Hepatocyte (in vitro differentiated cells): Measurements from ENCODE around the gene AIRE. TPM values are rescaled to one million over a fixed set of nuclear protein-coding genes. Genes with fewer than 3 reads are reported as not detected.

Experiments used
- DNase-seq: peaks from one replicate; pipeline ENCODE4 v3.0.0-alpha.2; 2016; ENCODE audit warnings: low spot score
- H2AFZ ChIP-seq: fragments of 200-600 bp; sonication (generic); 2 replicates; pipeline ENCODE4 v1.6.0; 2016; ENCODE audit warnings: antibody characterized with exemption, mild to moderate bottlenecking
- H3K27ac ChIP-seq: fragments of 200-600 bp; sonication (generic); 2 replicates; pipeline ENCODE4 v1.5.1; 2016; ENCODE audit warnings: mild to moderate bottlenecking
- H3K27me3 ChIP-seq: fragments of 200-600 bp; sonication (generic); 2 replicates; pipeline ENCODE4 v1.6.1; 2016
- H3K36me3 ChIP-seq: fragments of 200-600 bp; sonication (generic); replicated peaks from 2 replicates; pipeline ENCODE4 v1.5.1; 2016; ENCODE audit warnings: low read depth; ENCODE audit not compliant: insufficient read depth
- H3K4me1 ChIP-seq: fragments of 200-600 bp; sonication (generic); 2 replicates; pipeline ENCODE4 v1.5.1; 2016; ENCODE audit warnings: mild to moderate bottlenecking, moderate library complexity; ENCODE audit not compliant: insufficient read depth
- H3K4me2 ChIP-seq: fragments of 200-600 bp; sonication (generic); 2 replicates; pipeline ENCODE4 v1.6.0; 2016
- H3K4me3 ChIP-seq: fragments of 200-600 bp; sonication (generic); 2 replicates; pipeline ENCODE4 v1.5.1; 2016; ENCODE audit warnings: mild to moderate bottlenecking
- H3K79me2 ChIP-seq: fragments of 200-600 bp; sonication (generic); 2 replicates; pipeline ENCODE4 v1.6.0; 2017; ENCODE audit warnings: mild to moderate bottlenecking
- H3K9me2 ChIP-seq: fragments of 200-600 bp; sonication (generic); replicated peaks from 2 replicates; pipeline ENCODE4 v1.6.0; 2017; ENCODE audit warnings: mild to moderate bottlenecking; ENCODE audit not compliant: insufficient read depth
- H3K9me3 ChIP-seq: fragments of 200-600 bp; sonication (generic); 2 replicates; pipeline ENCODE4 v1.5.1; 2016; ENCODE audit warnings: low read depth, mild to moderate bottlenecking
- H4K20me1 ChIP-seq: fragments of 200-600 bp; sonication (generic); 2 replicates; pipeline ENCODE4 v1.6.0; 2016; ENCODE audit warnings: mild to moderate bottlenecking; ENCODE audit not compliant: insufficient read depth, poor library complexity, severe bottlenecking
- EZH2 ChIP-seq: fragments of 200-600 bp; sonication (generic); IDR thresholded peaks from 2 replicates; pipeline ENCODE4 v1.6.1; 2016; ENCODE audit warnings: antibody characterized with exemption, mild to moderate bottlenecking, borderline replicate concordance
- EZH2phosphoT487 ChIP-seq: fragments of 200-600 bp; sonication (generic); IDR thresholded peaks from one replicate; pipeline ENCODE4 v1.6.1; 2018; ENCODE audit warnings: antibody characterized with exemption, mild to moderate bottlenecking, low read depth, moderate library complexity; ENCODE audit not compliant: unreplicated experiment, severe bottlenecking
- WGBS: methylation state at CpG from one replicate; pipeline ENCODE4 v1.1.6; 2016; ENCODE audit warnings: low lambda C conversion rate; ENCODE audit errors: missing lambda C conversion rate; 5-methylcytosine and 5-hydroxymethylcytosine counted together
- polyA plus RNA-seq: library from polyadenylated mRNA; unstranded; fragments of >200 nt; fragmentation: Nextera tagmentation; extraction: Ambion mirVana; gene quantifications from 2 replicates; pipeline ENCODE4 v1.2.1, GENCODE V29; 2016
- total RNA-seq: library from RNA; depleted of rRNA; stranded (reverse); fragments of >200 nt; gene quantifications from 2 replicates; pipeline ENCODE4 v1.2.3, GENCODE V29; 2014
- TF ChIP-seq, protein P1 (sequence below): fragments of 200-600 bp; sonication (generic); IDR thresholded peaks from 2 replicates; pipeline ENCODE4 v1.5.1; 2016; ENCODE audit warnings: antibody characterized with exemption, mild to moderate bottlenecking; ENCODE audit not compliant: poor library complexity

The AIRE gene
- total and polyA plus RNA-seq, 2 experiments from 2014 or later = 0.42 to 1.00 TPM

DNA sequence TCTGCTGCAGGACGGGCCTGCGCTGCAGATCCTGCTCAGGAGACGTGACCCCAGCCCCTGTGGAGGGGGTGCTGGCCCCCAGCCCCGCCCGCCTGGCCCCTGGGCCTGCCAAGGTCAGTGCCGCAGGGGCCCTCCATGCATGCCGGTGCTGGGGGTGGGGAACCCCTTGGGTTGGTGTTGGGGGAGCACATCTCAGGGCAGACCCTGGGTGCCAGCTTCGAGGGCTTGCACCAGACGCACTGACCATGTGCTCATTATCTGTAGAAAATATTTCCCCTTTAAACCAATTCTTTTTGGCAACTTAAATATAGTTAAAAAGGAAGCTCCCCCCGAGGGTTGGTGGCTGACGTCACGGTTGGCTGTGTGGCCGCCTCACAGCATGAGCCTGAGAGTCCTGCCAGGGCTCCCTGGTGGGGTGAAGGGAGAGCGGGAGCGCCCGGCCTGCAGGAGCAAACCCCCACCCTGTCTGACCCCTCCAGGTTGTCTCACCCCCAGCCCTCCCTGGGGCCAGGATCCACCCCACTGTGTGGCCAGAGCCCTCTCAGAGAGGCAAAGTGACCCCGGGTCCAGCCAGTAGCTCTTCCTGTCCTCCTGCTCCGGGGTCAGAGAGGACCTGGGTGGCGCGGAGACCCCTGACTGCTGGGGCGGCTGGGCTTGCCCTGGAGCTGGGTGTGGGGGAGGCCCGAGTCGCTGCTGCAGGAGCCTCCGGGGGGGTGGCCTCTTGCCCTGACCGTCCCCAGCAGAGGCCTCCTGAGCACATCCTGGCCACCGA, 8.9 kb downstream of the AIRE start:
- no peaks in the 10 kb centered on the region for H3K9me2 ChIP-seq
- no peak overlapping the region for H3K4me2 ChIP-seq
- no peaks in the 10 kb centered on the region for H3K9me3 ChIP-seq
- no peaks in the 10 kb centered on the region for H3K36me3 ChIP-seq
- TF ChIP-seq EZH2 (no peak), EZH2phosphoT487 (no peak)
- TF ChIP-seq, protein P1, sequence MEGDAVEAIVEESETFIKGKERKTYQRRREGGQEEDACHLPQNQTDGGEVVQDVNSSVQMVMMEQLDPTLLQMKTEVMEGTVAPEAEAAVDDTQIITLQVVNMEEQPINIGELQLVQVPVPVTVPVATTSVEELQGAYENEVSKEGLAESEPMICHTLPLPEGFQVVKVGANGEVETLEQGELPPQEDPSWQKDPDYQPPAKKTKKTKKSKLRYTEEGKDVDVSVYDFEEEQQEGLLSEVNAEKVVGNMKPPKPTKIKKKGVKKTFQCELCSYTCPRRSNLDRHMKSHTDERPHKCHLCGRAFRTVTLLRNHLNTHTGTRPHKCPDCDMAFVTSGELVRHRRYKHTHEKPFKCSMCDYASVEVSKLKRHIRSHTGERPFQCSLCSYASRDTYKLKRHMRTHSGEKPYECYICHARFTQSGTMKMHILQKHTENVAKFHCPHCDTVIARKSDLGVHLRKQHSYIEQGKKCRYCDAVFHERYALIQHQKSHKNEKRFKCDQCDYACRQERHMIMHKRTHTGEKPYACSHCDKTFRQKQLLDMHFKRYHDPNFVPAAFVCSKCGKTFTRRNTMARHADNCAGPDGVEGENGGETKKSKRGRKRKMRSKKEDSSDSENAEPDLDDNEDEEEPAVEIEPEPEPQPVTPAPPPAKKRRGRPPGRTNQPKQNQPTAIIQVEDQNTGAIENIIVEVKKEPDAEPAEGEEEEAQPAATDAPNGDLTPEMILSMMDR = no peak
- H3K4me3 ChIP-seq = no peak overlapping the region
- H3K79me2 ChIP-seq = peaks cover 6% of the 10 kb centered on the region
- H3K4me1 ChIP-seq = peaks cover 7% of the 10 kb centered on the region
- WGBS = 86% methylated on average over 19 of the region's 26 CpGs
- H3K27me3 ChIP-seq = no peaks in the 10 kb centered on the region
- H4K20me1 ChIP-seq = no peaks in the 10 kb centered on the region
- DNase-seq = no peak
- H3K27ac ChIP-seq = no peak overlapping the region
- no peak overlapping the region for H2AFZ ChIP-seq

DNA sequence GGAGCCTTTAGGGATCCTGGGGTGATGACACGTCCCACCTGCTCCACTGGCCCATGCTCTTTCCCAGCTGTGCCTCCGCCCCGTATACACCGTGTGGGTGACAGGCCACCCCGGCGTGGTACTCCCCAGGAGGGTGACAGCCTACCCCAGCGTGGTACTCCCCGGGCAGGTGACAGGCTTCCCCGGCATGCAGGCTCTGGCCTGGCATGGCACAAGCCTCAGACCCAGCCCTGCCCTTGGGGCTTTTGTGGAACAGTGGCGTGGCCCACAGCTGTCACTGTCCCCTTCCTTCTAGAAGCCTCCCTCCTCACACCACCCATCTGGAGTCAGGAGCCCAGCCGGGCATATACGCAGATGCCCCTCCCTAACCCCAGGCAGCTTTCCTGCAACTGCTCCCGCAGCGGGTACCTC, 9.5 kb downstream of the AIRE start:
- no peaks in the 10 kb centered on the region for H3K9me3 ChIP-seq
- H3K27me3 ChIP-seq = no peaks in the 10 kb centered on the region
- DNase-seq = no peak
- H4K20me1 ChIP-seq = no peaks in the 10 kb centered on the region
- peaks cover 6% of the 10 kb centered on the region for H3K79me2 ChIP-seq
- H3K4me2 ChIP-seq = no peak overlapping the region
- no peak overlapping the region for H3K27ac ChIP-seq
- peaks cover 7% of the 10 kb centered on the region for H3K4me1 ChIP-seq
- no peak overlapping the region for H3K4me3 ChIP-seq
- no peaks in the 10 kb centered on the region for H3K9me2 ChIP-seq
- no peak overlapping the region for H2AFZ ChIP-seq
- TF ChIP-seq, protein P1 = no peak
- TF ChIP-seq EZH2phosphoT487 = no peak
- no peak for TF ChIP-seq EZH2
- no peaks in the 10 kb centered on the region for H3K36me3 ChIP-seq
- 79% methylated on average over 14 of the region's 14 CpGs for WGBS

DNA sequence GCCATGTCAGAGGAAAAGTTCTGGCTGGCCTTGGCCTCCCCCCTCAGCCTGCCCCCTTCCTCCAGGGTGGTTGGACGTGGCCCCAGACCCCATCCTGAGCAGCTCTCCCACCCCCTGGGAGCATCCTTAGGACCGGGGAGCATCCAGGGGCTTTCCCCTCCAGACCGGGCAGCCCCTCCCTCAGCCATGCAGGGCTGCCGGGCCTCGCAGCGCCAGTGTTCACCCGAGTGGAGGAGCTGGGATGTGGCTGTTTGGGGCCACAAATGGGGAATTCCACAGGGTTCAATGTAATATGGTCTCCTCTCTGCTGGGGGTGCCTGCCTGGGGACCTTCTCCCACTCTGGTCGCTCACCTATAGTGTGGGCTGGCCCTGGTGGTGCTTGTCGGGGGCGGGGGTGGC, 10.0 kb downstream of the AIRE start:
- Histone ChIP-seq H3K27me3 (no peaks in the 10 kb centered on the region), H3K4me1 (peaks cover 7% of the 10 kb centered on the region), H3K9me3 (no peaks in the 10 kb centered on the region), H3K4me3 (no peak overlapping the region), H2AFZ (no peak overlapping the region), H4K20me1 (no peaks in the 10 kb centered on the region), H3K9me2 (no peaks in the 10 kb centered on the region), H3K4me2 (no peak overlapping the region), H3K79me2 (peaks cover 10% of the 10 kb centered on the region), H3K27ac (no peak overlapping the region), H3K36me3 (no peaks in the 10 kb centered on the region)
- TF ChIP-seq EZH2 = no peak
- TF ChIP-seq, protein P1 = no peak
- 77% methylated on average over 10 of the region's 10 CpGs for WGBS
- no peak for DNase-seq
